NCI-H82 (cell line): ENCODE results near the gene MTFR2.

Experiments
- DNase-seq: peaks from one replicate; lab custom pipeline; 2025; lab: John Stamatoyannopoulos, UW

Gene MTFR2

GRCh38 chr6:136184738-136185137 lies 65.4 kb downstream of the MTFR2 start:
- DNase-seq, result no peak

- DNase-seq, result no peak
These were observed 68.2 kb downstream of the MTFR2 start for GRCh38 chr6:136181861-136182260.

- DNase-seq, result no peak
These were observed 68.6 kb downstream of the MTFR2 start for GRCh38 chr6:136181512-136181833.
